OCI-LY7 (cell line): ENCODE measurements around the gene NACA. TPM values are rescaled to one million over a fixed set of nuclear protein-coding genes. Genes with fewer than 3 reads are reported as not detected.
A peak's percentile ranks its signal among the peaks of the same experiment; 100 is the strongest.
"Not testable (repeated sequence)": the region's sequence is repeated elsewhere in the genome, so short reads cannot be mapped to it uniquely, and the experiment has no call there.

Experiments used
- BruUV-seq: library from RNA; stranded (reverse); fragments of 400-500 nt; replicated peaks from 2 replicates; lab custom pipeline; 2021; lab: Mats Ljungman, UMichigan
- CTCF ChIA-PET: fragments of 300-600 bp; sonication (Branson Sonifier 250); formaldehyde crosslinking; loops from one replicate; lab custom pipeline; 2022; ENCODE audit warnings: antibody characterized with exemption; ENCODE audit not compliant: unreplicated experiment; lab: Charles Lee
- POLR2A ChIA-PET: fragments of 300-600 bp; sonication (Branson Sonifier 250); formaldehyde crosslinking; loops from one replicate; lab custom pipeline; 2022; ENCODE audit warnings: antibody characterized with exemption; lab: Charles Lee
- DNase-seq: peaks from one replicate; pipeline ENCODE4 v3.0.0-alpha.2; 2015; ENCODE audit warnings: low spot score
- H2AFZ ChIP-seq: fragments of 200-600 bp; sonication (generic), shearing (Covaris generic); 2 replicates; pipeline ENCODE4 v1.6.1; 2014; ENCODE audit warnings: mild to moderate bottlenecking, antibody characterized with exemption, low read length, moderate library complexity
- H3K27ac ChIP-seq: fragments of 200-600 bp; sonication (generic); 2 replicates; pipeline ENCODE4 v1.5.1; 2014; ENCODE audit warnings: mixed run types, low read depth, mild to moderate bottlenecking, moderate library complexity, low read length, inconsistent platforms; ENCODE audit not compliant: poor library complexity, severe bottlenecking
- H3K36me3 ChIP-seq: fragments of 200-600 bp; sonication (generic); 2 replicates; pipeline ENCODE4 v1.6.1; 2014; ENCODE audit warnings: mild to moderate bottlenecking, antibody characterized with exemption, low read length, moderate library complexity, mixed read lengths; ENCODE audit not compliant: insufficient read depth
- H3K4me1 ChIP-seq: fragments of 200-600 bp; sonication (generic); 2 replicates; pipeline ENCODE4 v1.5.1; 2014; ENCODE audit warnings: mild to moderate bottlenecking, low read length; ENCODE audit not compliant: insufficient read depth, poor library complexity, severe bottlenecking
- H3K4me2 ChIP-seq: fragments of 200-600 bp; sonication (generic); 2 replicates; pipeline ENCODE4 v1.6.1; 2014; ENCODE audit warnings: mild to moderate bottlenecking, low read length
- H3K4me3 ChIP-seq: fragments of 200-600 bp; sonication (generic); 2 replicates; pipeline ENCODE4 v1.5.1; 2014; ENCODE audit warnings: mild to moderate bottlenecking, low read depth, low read length; ENCODE audit not compliant: poor library complexity, severe bottlenecking
- H3K79me2 ChIP-seq: fragments of 200-600 bp; sonication (generic); 2 replicates; pipeline ENCODE4 v1.6.1; 2016; ENCODE audit warnings: low read depth, mild to moderate bottlenecking, low read length, moderate library complexity, mixed read lengths; ENCODE audit not compliant: insufficient read depth
- H3K9me2 ChIP-seq: fragments of 200-600 bp; sonication (generic); 2 replicates; pipeline ENCODE4 v1.6.1; 2016; ENCODE audit warnings: mild to moderate bottlenecking, low read length, mixed read lengths; ENCODE audit not compliant: insufficient read depth
- H3K9me3 ChIP-seq: fragments of 200-600 bp; sonication (generic); 2 replicates; pipeline ENCODE4 v1.6.1; 2014; ENCODE audit warnings: mild to moderate bottlenecking, mixed run types, low read length, mixed read lengths
- H4K20me1 ChIP-seq: fragments of 200-600 bp; sonication (generic); 2 replicates; pipeline ENCODE4 v1.6.1; 2014; ENCODE audit warnings: mild to moderate bottlenecking, antibody characterized with exemption, low read length, moderate library complexity, mixed read lengths; ENCODE audit not compliant: insufficient read depth
- EZH2phosphoT487 ChIP-seq: fragments of 200-600 bp; sonication (generic); IDR thresholded peaks from 2 replicates; pipeline ENCODE4 v1.6.1; 2018; ENCODE audit warnings: low read depth, borderline replicate concordance, mild to moderate bottlenecking, mixed run types, antibody characterized with exemption, low read length, moderate library complexity, mixed read lengths
- intact Hi-C: fragments of 100-400 bp; cut with micrococcal nuclease; formaldehyde crosslinking; loops from one replicate; pipeline ENCODE4 v1.10.0; 2022; ENCODE audit not compliant: unreplicated experiment
- total RNA-seq, 2 experiments: library from RNA; depleted of rRNA in 1 of 2; stranded (reverse); fragments of >200 nt in 1 of 2; shearing (Covaris generic) in 1 of 2; gene quantifications; 2 replicates each; pipeline ENCODE4 v1.2.3, GENCODE V29; 2014 to 2022
- TF ChIP-seq, protein P1 (sequence below): fragments of 200-600 bp; sonication (generic); conservative IDR thresholded peaks from 2 replicates; pipeline ENCODE4 v1.5.1; 2014; ENCODE audit warnings: mild to moderate bottlenecking, antibody characterized with exemption, low read length, moderate library complexity, mixed read lengths

NACA gene
- total RNA-seq, 2 experiments from 2014 or later, result 892 to 1,723 TPM

DNA sequence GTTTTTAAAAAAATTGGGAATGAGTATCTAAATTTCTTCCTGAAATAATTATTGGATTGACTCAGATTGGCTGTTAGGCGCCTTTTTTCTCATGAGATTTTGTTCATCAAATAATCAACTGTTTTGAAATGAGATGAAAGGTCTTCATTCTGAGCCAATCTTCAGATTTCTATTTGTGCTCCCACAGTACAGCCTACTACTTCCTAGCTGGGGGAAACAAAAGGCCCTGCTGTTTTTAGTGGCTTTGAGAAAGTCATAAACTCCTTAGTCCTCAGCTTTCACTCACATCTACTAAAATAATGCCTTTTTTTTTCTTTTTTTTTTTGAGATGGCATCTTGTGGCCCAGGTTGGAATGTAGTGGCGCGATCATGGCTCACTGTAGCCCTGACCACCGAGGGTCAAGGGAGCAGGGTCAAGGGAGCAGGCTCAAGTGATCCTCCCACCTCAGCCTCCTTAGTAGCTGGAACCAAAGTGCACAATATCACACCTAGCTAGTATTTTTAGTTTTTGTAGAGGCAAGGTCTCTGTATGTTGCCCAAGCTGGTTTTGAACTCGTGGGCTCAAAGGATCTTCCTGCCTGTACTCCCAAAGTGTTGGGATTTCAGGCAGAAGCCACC is 15.2 kb downstream of the NACA start:
- intact Hi-C loops, result no loop called here
- no peaks in the 10 kb centered on the region for H3K9me2 ChIP-seq
- H2AFZ ChIP-seq, result no peak overlapping the region
- ChIA-PET POLR2A (interaction anchor here (0.6 to 1.0 kb wide), 6 partner anchors 9 to 530 kb away, joined by 3 to 4 read pairs (median 4); no protein-coding TSS in a partner anchor), CTCF (no interaction called here)
- no TSS peak for BruUV-seq
- H3K4me3 ChIP-seq, result no peak overlapping the region
- H3K79me2 ChIP-seq, result peaks cover 3% of the 10 kb centered on the region; the same call in 1 of the 2 replicates
- H3K9me3 ChIP-seq, result no peaks in the 10 kb centered on the region
- H3K4me2 ChIP-seq, result no peak overlapping the region
- TF ChIP-seq, protein P1, sequence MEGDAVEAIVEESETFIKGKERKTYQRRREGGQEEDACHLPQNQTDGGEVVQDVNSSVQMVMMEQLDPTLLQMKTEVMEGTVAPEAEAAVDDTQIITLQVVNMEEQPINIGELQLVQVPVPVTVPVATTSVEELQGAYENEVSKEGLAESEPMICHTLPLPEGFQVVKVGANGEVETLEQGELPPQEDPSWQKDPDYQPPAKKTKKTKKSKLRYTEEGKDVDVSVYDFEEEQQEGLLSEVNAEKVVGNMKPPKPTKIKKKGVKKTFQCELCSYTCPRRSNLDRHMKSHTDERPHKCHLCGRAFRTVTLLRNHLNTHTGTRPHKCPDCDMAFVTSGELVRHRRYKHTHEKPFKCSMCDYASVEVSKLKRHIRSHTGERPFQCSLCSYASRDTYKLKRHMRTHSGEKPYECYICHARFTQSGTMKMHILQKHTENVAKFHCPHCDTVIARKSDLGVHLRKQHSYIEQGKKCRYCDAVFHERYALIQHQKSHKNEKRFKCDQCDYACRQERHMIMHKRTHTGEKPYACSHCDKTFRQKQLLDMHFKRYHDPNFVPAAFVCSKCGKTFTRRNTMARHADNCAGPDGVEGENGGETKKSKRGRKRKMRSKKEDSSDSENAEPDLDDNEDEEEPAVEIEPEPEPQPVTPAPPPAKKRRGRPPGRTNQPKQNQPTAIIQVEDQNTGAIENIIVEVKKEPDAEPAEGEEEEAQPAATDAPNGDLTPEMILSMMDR, result no peak
- no peak for TF ChIP-seq EZH2phosphoT487
- peaks cover 40% of the 10 kb centered on the region for H3K36me3 ChIP-seq
- DNase-seq, result no peak
- no peaks in the 10 kb centered on the region for H3K4me1 ChIP-seq
- H3K27ac ChIP-seq, result no peak overlapping the region
- no peaks in the 10 kb centered on the region for H4K20me1 ChIP-seq

DNA sequence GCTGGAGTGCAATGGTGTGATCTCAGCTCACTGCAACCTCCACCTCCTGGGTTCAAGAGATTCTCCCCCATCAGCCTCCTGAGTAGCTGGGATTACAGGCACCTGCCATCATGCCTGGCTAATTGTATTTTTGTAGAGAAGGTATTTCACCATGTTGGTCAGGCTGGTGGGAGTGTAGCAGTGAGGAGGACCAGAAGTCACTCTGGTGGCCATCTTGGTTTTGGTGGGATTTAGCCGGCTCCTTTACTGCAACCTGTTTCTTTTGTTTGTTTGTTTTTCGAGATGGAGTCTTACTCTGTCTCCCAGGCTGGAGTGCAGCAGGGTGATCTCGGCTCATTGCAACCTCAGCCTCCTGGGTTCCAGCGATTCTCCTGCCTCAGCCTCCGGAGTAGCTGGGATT is 20.6 kb downstream of the NACA start:
- H3K79me2 ChIP-seq, H4K20me1 ChIP-seq, H3K27ac ChIP-seq, H3K4me2 ChIP-seq, DNase-seq, intact Hi-C loops, H3K9me3 ChIP-seq, H3K4me1 ChIP-seq, H2AFZ ChIP-seq, H3K9me2 ChIP-seq, H3K36me3 ChIP-seq, BruUV-seq, H3K4me3 ChIP-seq, CTCF ChIA-PET: not testable (repeated sequence)
- POLR2A ChIA-PET, result interaction anchor here (0.7 to 1.0 kb wide), 2 partner anchors 15 to 102 kb away, joined by 3 to 6 read pairs; no protein-coding TSS in a partner anchor

DNA sequence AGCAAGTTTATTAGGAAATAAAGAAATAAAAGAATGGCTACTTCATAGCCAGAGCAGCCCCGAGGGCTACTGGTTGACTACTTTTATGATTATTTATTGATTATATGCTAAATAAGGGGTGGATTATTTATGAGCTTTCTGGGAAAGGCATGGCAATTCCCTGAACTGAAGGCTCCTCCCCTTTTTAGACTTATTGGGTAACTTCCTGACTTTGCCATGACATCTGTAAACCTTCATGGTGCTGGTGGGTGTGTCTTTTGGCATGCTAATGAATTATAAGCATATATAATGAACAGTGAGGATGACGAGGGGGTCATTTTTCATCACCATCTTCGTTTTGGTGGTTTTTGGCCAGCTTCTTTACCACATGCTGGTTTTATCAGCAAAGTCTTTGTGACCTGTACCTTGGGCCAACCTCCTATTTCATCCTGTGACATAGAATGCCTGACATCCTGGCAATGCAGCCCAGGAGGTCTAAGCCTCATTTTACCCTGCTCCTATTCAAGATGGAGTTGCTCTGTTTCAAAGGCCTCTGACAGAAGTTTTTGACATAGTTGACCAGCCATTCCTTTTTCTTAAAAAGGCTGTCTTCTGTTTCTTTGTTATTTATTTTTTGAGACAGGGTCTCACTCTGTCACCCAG is 26.0 kb downstream of the NACA start:
- H3K27ac ChIP-seq, result no peak overlapping the region
- TF ChIP-seq, protein P1, result no peak
- no peak for TF ChIP-seq EZH2phosphoT487
- H3K9me2 ChIP-seq, result no peaks in the 10 kb centered on the region
- no peak overlapping the region for H3K4me2 ChIP-seq
- no peaks in the 10 kb centered on the region for H3K9me3 ChIP-seq
- H3K4me3 ChIP-seq, result no peak overlapping the region
- H4K20me1 ChIP-seq, result no peaks in the 10 kb centered on the region
- DNase-seq, result no peak
- H3K36me3 ChIP-seq, result no peaks in the 10 kb centered on the region
- intact Hi-C loops, result no loop called here
- no peaks in the 10 kb centered on the region for H3K79me2 ChIP-seq
- BruUV-seq, result no TSS peak
- peaks cover 12% of the 10 kb centered on the region for H3K4me1 ChIP-seq
- peak overlapping the region; percentile 55; the same call in 1 of the 2 replicates for H2AFZ ChIP-seq
- CTCF ChIA-PET, result no interaction called here
- POLR2A ChIA-PET, result no interaction called here
